GM21381 (cell line): ENCODE data around the gene CD70.
"Not testable (repeated sequence)": the region's sequence is repeated elsewhere in the genome, so short reads cannot be mapped to it uniquely, and the experiment has no call there.

Experiments used
- ATAC-seq: cut with Tn5 transposase; IDR thresholded peaks from one replicate; pipeline ENCODE4 v1.9.1; 2021; ENCODE audit warnings: mild to moderate bottlenecking, moderate library complexity; ENCODE audit not compliant: unreplicated experiment

The CD70 gene

GRCh38 chr19:6598254-6598892 is 7.4 kb upstream of the CD70 start:
- ATAC-seq = not testable (repeated sequence)

GRCh38 chr19:6597471-6598253 is 6.7 kb upstream of the CD70 start:
- not testable (repeated sequence) for ATAC-seq

DNA sequence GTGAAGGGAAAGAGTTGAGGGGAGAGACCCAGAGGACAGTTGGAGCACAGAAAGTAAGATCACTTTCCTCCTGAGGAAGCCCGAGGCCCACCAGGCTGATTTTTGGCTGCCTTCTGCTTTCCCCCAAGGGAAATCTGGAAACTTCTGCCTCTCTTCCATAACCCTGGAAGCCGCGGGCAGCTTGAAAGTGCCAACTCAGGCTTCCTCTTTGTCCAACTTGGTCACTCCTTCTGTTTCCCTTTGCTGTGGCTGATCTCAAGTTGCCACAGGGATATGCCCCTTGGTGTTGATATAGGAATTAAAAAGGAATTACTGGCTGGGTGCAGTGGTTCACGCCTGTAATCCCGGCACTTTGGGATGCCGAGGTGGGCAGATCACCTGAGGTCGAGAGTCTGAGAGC is 5.7 kb upstream of the CD70 start:
- ATAC-seq = no peak

DNA sequence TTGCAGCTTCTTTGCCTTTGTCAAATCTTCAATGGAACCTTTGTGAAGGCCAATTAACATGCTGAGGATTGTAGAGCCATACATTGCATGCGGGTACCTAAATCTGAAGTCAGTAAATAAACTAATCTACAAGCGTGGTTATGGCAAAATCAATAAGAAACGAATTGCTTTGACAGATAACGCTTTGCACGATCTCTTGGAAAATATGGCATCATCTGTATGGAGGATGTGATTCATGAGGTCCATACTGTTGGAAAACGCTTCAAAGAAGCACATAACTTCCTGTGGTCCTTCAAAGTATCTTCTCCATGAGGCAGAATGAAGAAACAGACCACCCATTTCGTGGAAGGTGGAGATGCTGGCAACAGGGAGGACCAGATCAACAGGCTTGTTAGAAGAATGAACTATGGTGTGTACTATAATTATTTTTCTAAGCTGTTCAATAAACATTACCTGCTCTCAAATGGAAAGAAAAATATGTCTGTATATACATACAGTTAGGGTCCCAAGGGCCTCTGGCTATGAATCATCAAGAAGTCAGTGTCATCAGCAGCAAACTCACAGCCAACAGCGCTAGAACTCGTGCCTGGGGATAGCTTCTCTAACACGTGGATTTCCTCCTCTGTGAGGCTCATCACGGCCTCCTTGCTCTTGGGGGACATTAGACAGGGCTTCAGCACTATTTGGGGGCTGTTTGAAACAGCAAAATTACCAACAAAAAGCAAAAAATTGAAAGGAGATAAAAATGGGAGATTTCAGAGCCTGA is 2.9 kb upstream of the CD70 start:
- ATAC-seq = no peak

DNA sequence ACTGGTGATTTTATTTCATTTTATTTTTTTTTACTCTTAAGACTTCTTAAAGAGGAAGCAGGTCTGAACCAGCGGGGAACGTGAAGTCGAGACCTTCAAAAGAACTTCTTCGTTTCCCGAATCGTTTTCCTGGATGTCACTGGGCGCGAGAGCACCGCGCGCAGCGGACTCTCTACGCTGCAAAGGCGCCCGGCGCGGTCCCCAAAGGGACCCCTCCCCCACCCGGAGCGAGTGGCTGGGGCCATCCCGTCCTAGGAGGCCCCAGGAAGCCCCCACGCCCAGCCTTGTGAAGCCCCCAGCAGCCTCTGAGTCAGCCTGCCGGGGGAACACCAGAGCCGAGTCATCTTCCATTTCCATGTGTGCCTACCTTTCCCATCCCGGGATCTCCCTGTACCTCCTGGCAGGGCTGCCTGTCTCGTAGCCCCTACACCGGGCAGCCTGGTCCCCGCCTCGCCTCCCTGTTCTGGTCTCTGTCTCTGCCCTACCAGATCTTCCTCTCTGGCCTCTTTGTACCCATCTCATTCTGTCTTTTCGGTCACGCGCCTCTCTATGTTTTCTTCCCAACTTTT is 608 bp downstream of the CD70 start:
- ATAC-seq = no peak

GRCh38 chr19:6589711-6590257 is 1.2 kb downstream of the CD70 start:
- ATAC-seq = no peak

- no peak for ATAC-seq
Measured at GRCh38 chr19:6588508-6589345, 2.2 kb downstream of the CD70 start.

DNA sequence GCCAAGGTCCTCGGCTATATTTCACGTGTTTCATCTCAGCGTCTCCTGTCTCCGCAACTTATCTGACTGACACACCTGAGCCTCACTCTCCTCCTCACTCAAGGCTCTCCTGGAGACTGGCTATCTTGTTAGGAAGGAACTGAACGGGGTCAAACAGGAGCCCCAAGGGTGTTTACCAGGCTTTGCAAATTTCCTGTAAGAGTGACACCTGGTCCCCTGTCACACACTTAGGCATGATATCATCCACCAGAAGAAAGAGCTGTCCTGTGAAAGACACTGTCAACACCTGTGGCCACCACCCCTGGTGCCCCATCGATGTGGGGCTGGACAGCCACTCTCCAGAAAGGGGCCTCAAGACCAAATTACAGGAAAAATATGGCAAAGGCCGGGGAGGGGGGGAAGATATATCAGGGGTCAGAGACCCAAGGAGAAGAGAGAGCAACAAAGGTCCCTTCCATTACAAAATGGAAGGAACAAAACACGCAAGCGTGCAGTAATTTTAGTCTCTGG is 2.9 kb downstream of the CD70 start:
- ATAC-seq = no peak

DNA sequence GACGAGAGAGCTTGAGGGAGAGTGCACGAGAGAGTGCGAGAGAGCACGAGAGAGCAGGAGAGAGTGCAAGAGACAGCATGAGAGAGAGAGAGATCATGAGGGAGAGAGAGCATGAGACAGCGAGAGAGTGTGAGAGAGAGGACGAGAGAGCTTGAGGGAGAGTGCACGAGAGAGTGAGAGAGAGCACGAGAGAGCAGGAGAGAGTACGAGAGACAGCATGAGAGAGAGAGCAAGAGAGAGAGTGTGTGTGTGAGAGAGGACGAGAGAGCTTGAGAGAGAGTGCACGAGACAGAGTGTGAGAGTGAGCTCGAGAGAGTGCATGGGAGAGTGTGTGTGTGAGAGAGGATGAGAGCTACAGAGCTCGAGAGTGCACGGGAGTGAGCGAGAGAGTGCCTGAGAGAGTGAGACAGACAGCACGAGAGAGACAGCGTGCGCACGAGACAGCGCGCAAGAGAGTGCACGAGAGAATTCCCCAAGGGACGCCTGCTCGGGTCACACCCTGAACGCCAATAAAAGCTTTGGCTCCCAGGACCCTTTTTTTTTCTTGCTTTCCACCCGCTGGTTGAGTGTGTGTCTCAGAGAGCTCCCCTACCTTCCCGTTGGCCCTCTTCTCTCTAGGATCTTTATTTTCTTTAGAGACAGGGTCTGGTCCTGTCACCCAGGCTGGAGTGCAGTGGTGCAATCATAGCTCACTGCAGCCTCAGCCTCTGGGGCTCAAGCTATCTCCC is 3.7 kb downstream of the CD70 start:
- ATAC-seq = no peak

- no peak for ATAC-seq
Measured at GRCh38 chr19:6586726-6587092, 4.2 kb downstream of the CD70 start.

- ATAC-seq = no peak
Measured at GRCh38 chr19:6586056-6586455, 4.9 kb downstream of the CD70 start.

DNA sequence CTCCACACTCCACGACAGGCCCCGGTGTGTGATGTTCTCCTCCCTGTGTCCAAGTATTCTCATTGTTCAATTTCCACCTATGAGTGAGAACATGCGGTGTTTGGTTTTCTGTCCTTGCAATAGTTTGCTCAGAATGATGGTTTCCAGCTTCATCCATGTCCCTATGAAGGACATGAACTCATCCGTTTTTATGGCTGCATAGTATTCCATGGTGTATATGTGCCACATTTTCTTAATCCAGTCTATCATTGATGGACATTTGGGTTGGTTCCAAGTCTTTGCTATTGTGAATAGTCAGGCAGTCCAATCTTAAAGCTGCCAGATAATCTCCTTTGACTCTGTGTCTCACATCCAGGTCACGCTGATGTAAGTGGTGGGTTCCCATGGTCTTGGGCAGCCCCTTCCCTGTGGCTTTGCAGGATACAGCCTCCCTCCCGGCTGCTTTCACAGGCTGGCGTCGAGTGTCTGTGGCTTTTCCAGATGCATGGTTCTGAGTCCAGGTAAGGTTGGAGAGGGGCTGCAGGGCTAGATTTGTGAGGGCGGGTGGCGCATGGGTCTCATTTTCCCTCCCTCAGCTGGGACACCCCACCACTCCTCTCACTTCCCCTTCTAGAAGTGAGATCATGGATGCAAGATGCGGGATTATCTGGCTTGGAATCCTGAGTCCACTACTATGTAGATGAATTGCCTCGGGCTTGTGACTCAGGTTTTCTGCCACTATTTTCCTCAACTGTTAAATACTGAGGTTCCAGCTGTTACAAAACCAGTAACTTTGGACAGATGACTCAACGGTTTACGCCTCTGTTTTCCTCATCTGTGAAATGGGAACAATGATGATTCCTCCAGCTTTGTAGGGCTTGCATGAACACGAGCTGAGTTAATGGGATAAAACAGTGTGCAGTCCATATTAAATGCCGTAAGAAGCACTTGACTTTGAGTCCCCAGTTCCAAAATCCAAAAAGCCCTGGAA is 8.2 kb downstream of the CD70 start:
- ATAC-seq = not testable (repeated sequence)

- ATAC-seq = no peak
Measured at GRCh38 chr19:6580313-6580712, 10.6 kb downstream of the CD70 start.

DNA sequence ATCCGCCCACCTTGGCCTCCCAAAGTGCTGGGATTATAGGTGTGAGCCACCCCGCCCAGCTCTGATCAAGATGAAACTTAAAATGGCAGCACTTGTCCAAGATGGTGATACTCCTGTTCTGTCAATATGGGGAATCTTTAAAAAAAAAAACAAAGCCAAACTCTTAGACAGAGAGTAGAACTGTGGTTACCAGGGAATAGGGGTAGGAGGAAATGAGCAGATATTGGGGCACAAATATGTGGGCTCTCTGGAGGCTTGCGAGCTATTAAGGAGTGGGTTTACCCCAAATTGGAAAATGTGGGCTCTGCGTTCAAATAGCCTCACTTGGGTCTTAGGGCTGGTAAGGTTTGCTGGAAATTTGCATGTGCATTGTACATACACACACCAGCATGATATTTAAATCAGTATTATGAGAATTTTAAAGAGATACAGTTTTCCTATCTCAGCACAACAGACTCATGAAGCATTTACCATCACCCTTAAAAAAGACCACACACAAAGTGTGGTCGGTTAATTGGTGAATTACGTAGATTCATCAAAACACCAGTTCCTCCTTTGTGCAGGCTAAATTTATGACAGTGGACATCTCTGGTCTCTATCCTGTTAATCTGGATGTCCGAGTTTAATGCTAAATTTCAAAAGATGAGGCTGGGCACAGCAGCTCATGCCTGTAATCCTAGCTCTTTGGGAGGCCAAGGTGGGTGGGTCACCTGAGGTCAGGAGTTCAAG is 11.3 kb downstream of the CD70 start:
- no peak for ATAC-seq

GRCh38 chr19:6577476-6578125 is 13.3 kb downstream of the CD70 start:
- peak; percentile 70 for ATAC-seq

- peak; percentile 2 for ATAC-seq
Measured at GRCh38 chr19:6576869-6577475, 14.0 kb downstream of the CD70 start.

GRCh38 chr19:6573350-6573749 is 17.6 kb downstream of the CD70 start:
- ATAC-seq = no peak
